HG02623 (cell line): ENCODE data around the gene ENG.
A peak's percentile ranks its signal among the peaks of the same experiment; 100 is the strongest.

ENCODE experiments used
- ATAC-seq: cut with Tn5 transposase; IDR thresholded peaks from one replicate; pipeline ENCODE4 v1.9.1; 2021; ENCODE audit warnings: moderate library complexity; ENCODE audit not compliant: unreplicated experiment

ENG gene

DNA sequence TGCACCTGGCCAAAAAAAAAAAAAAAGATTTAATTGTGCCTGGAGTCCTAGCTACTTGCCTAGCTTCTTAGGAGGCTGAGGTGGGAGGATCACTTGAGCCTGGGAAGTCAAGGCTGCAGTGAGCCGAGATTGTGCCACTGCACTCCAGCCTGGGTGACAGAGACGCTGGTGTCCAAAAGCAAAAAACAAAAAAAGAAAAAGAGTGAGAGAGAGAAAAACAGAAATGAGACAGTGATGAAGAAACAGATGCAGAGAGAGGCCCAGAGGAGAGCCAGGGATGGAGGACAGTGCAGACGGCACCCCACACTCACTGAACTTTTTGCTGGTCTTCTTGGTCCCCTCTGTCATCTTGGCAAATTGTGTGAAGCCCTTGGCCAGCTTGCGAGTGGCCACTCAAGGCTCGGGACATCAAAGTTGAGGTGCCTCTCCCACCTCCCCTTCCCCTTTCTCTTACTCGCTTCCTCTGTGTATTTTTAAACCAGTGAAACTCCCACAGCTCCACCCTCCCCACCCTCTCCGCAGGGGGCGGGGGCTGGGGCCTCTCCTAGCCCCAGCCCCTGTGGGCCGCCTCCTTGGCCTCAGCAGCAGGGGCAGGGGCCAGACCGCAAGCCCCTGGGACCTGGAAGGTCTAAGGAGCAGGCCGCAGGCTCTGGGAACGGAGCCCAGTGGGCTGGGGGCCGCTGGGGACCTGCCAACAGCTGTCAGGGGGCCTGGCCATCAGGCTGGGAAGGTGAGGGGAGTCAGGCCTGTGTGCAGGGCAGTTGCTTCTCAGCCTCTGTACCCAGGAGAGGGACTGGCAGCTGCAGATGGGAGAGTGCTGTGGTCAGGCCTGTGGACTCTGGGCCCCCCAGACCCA lies 76.0 kb downstream of the ENG start, which contains the start of gene SH2D3C:
Gene SH2D3C (minus strand): TSS at position 387 of the 856 bp plus-strand sequence. CDS start 39 bp downstream, at position 348.
- ATAC-seq = no peak

DNA sequence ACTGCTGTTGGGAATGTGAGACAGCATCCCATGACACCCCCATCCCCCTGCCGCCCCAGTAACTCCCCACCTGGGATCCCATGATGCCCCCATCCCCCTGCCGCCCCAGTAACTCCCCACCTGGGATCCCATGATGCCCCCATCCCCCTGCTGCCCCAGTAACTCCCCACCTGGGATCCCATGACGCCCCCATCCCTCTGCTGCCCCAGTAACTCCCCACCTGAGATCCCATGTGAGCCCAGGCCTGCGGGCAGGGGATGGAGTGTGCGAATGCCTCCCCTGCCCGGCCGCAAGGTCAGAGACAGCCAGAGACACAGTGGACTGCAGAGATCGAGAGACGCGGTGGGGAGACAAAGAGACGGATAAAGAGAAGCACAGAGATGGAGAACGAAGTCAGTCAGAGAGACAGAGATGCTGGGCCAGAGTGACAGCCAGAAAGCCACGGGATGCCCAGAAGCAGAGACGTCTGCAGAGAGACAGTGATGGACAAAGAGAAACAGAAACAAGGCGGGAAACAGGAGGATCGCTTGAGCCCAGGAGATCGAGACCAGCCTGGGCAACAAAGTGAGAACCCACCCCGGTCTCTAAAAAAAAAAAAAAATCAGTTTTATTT lies 77.0 kb downstream of the ENG start:
- ATAC-seq = no peak

DNA sequence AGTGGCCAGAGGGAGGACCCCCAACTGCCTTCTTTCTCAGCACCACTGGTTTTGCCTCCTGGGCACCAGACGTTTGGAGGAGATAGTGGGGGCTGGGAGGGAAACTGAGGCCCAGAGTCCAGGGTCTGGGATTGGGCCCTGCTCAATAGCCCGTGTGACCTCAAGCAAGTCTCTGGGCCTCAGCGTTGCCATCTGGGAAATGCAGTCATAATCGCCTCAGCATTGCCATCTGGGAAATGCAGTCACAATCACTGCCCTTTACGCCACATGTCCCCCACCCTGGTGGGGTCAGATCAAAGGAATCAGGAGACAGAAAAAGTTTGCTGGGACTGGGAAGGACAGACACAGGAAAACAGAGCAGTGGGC lies 77.6 kb downstream of the ENG start:
- no peak for ATAC-seq

DNA sequence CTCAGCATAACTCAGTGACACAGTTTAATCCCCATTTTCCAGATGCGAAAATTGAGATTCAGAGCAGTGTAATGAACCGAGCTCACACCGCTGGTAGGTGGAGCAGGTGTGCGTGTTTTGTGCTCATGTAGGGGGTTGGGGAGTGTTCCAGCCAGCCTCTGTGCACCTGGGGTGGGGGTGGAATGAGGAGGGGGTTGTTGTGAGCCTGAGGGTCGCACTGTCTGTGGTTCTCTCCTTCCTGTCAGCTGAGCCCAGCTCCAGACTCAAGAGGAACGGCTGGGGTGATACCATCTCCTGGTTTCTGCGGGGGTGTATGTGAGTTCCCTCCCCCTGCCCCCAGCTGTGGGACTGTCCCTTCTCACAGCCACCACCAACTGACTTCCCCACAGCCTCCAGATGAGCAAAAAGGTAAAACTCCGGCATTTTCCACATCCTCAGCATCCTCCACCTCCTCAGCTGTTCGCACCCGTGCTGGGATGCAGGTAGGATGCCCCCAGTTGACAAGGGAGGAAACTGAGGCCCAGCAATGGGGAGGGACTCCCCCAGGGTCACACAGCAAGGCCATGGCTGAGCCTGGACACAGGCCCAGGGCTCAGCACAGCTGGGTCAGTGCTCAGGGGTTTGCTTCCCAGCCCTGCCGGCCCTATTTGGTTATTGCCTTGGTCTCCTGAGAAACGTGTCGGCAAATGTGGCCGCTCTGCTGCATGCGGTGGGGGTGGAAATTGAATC lies 78.1 kb downstream of the ENG start:
- no peak for ATAC-seq

DNA sequence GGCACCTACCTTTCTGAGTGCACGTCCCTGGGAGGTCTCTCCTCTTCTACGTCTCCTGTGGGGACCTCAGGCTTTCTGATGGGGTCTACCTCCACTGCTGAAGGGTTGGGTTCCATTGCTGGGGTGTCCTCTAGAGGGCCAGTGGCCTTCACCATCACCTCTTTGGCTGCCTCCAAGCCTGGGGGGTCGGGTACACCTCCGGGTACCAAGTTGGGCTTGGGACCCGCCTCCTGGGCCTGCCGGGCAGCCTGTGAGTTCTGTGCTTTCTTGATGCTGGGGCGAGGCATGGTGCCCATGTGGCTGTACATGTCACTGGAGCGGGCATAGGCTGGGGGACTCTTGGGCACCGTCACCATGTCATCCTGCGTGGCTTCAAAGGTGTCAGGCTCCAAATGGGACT lies 80.5 kb downstream of the ENG start:
- ATAC-seq = no peak

DNA sequence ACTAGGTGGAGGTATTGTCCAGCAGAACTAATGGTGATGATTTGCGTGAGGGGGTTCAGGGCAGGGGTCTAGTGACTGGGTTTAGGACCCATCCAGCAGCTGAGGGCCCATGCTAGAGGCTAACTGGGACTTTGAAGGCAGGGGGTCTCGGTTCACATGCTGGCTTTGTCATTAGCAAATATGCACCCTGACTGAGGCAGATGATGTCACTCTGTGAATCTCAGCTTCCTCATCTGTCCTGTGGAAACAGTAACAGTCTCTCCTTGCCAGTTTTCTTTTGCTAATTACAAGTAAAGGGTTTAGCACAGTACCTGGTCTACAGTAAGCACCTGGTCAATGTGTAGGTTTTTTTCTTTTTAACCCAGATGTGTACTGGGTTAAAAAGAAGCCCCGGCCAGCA lies 81.2 kb downstream of the ENG start:
- no peak for ATAC-seq

DNA sequence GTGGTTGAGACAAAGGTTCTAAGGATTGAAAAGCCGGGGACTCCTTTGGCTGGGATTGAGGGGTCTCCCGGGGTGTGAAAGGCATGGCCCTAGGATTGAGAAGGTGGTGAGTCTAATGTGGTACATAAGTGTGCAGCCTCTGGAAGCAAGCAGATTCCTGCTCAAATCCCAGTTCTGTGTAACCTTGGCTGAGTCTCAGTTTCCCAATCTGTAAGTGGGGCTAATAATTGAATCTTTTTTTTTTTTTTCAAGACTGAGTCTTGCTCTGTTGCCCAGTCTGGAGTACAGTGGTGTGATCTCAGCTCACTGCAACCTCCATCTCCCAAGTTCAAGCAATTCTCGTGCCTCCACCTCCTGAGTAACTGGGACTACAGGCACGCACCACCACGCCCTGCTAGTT lies 81.9 kb downstream of the ENG start:
- no peak for ATAC-seq

DNA sequence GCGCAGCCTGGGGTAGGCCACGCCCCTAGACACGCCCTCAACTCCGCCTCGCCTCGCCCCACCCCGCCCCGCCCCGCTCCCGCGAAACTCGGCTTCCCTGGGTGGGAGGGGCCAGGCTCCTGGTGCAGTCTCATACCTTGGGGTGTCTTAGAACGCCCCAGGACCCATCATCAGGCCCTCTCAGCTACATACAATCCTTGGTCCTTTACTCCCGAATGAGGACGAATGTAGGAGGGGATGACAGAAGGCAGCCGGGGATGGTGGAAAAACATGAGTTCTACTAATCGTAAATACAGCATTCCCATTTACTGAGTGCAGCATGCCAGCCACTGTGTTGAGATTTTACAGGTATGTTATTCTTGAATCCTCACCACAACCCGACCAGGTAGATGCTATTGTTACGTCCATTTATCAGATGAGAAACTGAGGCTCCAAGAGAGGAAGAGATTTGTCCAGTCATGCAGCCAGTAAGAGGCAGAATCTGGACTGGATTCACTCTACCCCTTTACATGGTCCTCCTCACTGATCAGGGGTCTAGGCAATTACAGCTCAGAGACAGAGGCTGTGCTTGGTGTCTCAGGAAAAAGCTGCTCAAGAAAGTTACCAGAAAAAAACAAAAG lies 82.8 kb downstream of the ENG start:
- no peak for ATAC-seq

DNA sequence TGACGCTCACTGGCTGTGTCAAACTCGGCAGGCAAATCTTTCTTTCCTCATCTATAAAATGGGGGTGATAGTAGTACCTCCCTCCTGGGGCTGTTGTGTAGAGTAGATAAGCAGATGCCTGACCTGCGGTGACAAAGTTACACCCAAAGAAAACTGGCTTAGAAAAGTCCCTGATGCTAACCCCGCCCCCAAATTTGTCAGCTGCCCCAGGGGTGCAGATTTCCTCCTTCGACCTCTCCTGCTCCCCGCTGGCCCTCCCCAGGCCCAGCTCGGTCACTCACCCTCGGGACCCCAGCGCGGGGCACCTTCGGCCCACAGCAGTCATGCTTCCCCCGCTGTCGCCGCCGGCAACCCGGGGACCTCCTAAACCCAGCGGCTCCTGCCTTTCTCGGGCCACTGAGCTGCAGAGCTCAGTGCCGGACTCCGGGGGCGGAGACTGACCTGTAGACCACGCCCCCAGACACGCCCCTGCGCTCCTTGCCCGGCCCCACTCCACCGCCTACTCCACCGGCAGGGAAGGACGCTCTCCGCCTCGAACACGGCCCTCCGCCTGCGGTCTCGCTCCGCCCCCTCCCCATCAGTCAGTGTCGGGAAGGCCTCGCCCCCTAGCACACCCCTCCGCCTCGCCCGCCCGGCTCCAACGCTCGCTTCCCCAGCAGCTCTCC lies 83.4 kb downstream of the ENG start:
- ATAC-seq = peak; percentile 80

DNA sequence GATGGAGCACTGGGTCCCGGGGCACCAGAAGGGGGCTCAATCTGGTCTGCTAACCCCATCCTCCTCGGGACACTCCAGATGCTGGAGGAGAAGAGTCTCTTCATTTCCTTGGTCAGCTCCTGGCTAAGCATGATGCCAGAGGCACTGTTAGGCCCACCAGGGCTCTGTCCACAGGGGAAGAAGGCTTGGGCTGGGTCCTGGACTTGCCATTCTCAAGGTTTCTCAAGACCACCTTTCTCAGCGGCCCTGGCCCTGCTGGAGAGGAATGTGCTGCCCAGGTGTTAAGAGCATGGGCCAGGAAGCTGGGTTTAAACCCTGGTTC lies 83.9 kb downstream of the ENG start:
- ATAC-seq = no peak

DNA sequence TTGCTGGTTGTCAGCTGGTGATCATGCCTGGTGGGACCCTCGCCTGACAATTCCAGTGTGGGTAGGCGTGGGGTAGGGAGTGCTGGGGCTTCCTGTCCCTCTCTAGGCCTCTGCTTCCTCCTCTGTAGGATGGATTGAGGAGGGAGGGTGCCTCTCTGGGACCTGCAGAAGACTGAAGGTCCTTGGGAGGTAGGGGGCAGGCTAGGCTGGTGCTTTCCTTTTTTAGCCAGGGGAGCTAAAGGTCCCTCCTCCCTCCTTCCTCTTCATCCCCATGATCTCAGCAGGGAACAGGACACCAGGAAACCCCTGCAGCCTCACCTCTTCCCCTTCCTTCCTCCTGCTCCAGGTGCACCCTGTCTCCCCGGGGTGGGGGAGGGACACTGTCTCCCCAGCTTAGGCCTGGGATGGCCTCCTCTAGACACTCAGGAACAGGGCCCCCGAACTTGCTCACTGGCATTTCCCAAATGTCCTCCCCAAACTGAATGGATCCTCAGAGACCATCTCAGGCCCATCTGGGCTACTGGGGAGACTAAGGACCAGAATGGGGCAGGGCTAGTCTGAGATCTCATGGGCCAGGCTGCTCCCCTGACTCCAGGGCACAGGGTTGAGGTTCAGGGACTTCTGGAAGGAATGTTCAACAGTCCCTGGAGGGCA lies 84.4 kb downstream of the ENG start:
- no peak for ATAC-seq

DNA sequence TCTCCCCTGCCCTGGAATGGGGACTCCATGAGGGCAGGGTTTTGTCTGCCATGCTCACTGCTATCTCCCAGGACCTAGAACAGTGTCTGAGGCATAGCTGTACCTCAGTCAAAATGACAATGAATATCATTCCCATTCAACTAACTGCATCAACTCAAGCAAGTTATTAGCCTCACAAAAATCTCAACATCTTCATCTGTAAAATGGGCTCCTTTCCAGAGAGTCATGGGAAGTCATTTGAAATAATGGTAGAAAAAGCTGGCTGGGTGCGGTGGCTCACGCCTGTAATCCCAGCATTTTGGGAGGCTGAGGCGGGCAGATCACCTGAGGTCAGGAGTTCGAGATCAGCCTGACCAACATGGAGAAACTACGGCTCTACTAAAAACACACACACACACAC lies 85.4 kb downstream of the ENG start:
- no peak for ATAC-seq

DNA sequence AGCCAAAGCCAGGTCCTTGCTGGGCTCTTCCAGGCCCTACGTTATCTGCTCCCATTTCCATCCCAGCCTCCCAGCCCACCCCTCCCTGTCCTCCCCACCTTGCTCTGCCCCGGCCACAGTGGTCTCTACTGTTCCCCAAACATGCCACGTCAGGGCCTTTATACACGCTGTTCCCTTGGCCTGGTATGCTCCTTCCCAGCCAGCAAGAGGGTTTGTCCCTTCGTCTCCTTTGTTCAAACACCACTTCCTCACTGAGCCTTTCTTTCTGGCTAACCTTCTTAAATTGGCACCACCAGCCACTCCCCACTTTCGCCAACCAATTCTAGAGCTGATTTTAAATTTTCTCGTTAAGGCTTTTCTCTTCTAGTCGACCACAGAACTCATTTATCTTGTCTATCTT lies 85.8 kb downstream of the ENG start:
- ATAC-seq = no peak

DNA sequence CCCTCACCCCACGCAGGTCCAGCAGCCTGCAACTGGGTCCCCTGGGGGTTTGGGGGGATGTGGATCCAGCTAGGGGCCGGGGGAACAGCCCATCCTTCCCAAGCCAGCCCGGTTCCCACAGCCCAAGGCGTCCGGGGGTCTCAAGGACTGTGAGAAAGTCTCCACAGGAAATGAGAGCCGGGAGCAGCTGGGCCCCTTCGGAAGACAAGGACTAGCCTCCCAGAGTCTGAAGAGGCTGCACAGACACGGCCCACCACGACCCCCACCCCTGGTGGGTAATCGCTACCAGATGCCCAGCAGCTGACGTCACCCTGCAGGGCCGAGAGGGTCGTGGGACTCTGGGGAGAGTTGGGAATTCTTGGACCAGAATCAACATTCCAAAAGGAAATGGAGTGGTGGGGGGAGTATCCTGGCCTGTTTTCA lies 86.5 kb downstream of the ENG start:
- no peak for ATAC-seq

DNA sequence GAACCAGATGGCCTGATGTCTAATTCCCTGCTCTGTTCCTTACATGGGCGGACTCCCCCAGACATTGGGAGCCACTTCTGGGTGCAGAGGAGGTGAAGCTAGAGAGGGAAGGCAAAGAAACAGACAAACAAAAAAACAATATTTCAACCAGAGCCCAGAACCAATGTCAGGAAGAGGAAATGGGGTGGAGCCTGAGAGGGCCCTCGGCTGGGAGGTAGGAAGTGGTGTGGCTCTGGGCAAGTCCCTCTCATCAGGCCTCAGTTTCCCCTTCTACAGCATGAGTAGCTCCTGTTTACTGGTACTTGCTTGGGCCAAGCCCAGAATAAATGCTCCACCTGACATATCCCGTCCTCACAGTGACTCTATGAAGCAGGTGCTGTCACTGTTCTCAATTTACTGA lies 87.0 kb downstream of the ENG start:
- no peak for ATAC-seq

DNA sequence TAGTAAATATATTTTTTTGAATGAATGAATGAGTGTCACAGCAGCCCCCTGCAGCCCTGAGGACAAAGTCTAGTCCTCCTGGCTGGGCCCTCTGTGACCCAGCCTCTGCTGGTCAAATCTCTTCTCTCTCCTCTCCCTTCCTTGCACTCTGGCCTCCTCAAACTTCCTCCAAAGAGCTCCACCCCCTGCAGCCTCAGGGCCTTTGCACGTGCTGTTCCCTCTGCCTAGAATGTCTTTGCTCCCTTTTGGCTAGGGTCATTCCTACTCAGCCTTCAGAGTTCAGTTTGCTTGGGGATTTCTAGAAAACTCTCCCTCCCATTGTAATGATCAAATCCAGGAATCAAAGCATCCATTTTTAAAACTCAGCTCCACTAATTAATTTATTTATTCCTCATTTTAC lies 89.0 kb downstream of the ENG start:
- no peak for ATAC-seq
